A549 (cell line): Measurements from ENCODE around the gene ZBED6. TPM values are rescaled to one million over a fixed set of nuclear protein-coding genes. Genes with fewer than 3 reads are reported as not detected.

Source experiments
- ATAC-seq, 2 experiments: fragments of 200-7000 bp in 1 of 2; fragments of >200 bp in 1 of 2; cut with Nextera tagmentation in 1 of 2; cut with Tn5 transposase in 1 of 2; 3 replicates each; pipeline versions ENCODE4 v1.8.0 to v1.9.1; 2018 to 2020; ENCODE audit warnings: mild to moderate bottlenecking in 1 of 2, moderate library complexity in 1 of 2
- CTCF ChIA-PET: fragments of 300-600 bp; sonication (Branson Sonifier 250); formaldehyde crosslinking; extraction: SDS; loops from one replicate; lab custom pipeline; 2021; ENCODE audit warnings: antibody characterized with exemption, inconsistent platforms; lab: Yijun Ruan, JAX
- POLR2A ChIA-PET: fragments of 350-600 bp; formaldehyde crosslinking; extraction: SDS; loops from one replicate; lab custom pipeline; 2021; ENCODE audit warnings: antibody characterized with exemption, inconsistent platforms; lab: Yijun Ruan, JAX
- DNase-seq, 2 experiments: peaks; one replicate each; pipeline versions ENCODE4 v3.0.0 to v3.0.0-alpha.2; 2011 to 2016; ENCODE audit warnings: low read depth in 1 of 2, low spot score in 1 of 2
- FAIRE-seq: peaks from 2 replicates; lab custom pipeline; 2011; peaks lifted over from hg19 to GRCh38; lab: Jason Lieb, UNC
- H3K27ac ChIP-seq, 2 experiments: fragments of >200 bp; sonication (Bioruptor Twin); formaldehyde crosslinking; 3 replicates each; pipeline ENCODE4 v1.5.1; 2016 to 2017
- H3K4me1 ChIP-seq: fragments of >200 bp; sonication (Bioruptor Twin); formaldehyde crosslinking; 3 replicates; pipeline ENCODE4 v1.6.1; 2016
- H3K4me2 ChIP-seq: fragments of >200 bp; sonication (Bioruptor Twin); formaldehyde crosslinking; 3 replicates; pipeline ENCODE4 v1.6.1; 2016
- H3K4me3 ChIP-seq: fragments of >200 bp; sonication (Bioruptor Twin); formaldehyde crosslinking; 3 replicates; pipeline ENCODE4 v1.5.1; 2016
- H3K9me3 ChIP-seq: fragments of >200 bp; sonication (Bioruptor Twin); formaldehyde crosslinking; 3 replicates; pipeline ENCODE4 v1.6.1; 2016
- ATOH8 ChIP-seq: fragments of 250-450 bp; sonication (Bioruptor Pico); IDR thresholded peaks from 2 replicates; pipeline ENCODE4 v1.5.0; 2020; ENCODE audit warnings: low read depth, mild to moderate bottlenecking, moderate library complexity
- CBX2 ChIP-seq: fragments of 200-600 bp; sonication (generic); IDR thresholded peaks from 2 replicates; pipeline ENCODE4 v1.6.1; 2016; ENCODE audit warnings: low read depth, mild to moderate bottlenecking, borderline replicate concordance
- CEBPB ChIP-seq, 2 experiments: fragments of >200 bp in 1 of 2; sonication (Bioruptor Twin) in 1 of 2; formaldehyde crosslinking in 1 of 2; IDR thresholded peaks; 2 replicates each; pipeline ENCODE4 v1.6.1; 2012 to 2016
- EHF ChIP-seq: fragments of 250-450 bp; sonication (Bioruptor Pico); IDR thresholded peaks from 2 replicates; pipeline ENCODE4 v1.5.0; 2020; ENCODE audit warnings: mild to moderate bottlenecking
- EP300 ChIP-seq, 2 experiments: fragments of >200 bp; sonication (Bioruptor Twin); formaldehyde crosslinking; IDR thresholded peaks; 2 replicates in 1 of 2; 3 replicates in 1 of 2; pipeline ENCODE4 v1.6.1; 2016 to 2017
- ESRRA ChIP-seq: fragments of 150-350 bp; IDR thresholded peaks from 2 replicates; pipeline ENCODE4 v1.6.1; 2014; ENCODE audit warnings: mild to moderate bottlenecking, low read length, borderline replicate concordance
- FOSB ChIP-seq: fragments of 250-450 bp; sonication (Bioruptor Pico); IDR thresholded peaks from 2 replicates; pipeline ENCODE4 v1.5.0; 2020; ENCODE audit warnings: mild to moderate bottlenecking, moderate library complexity
- FOSL2 ChIP-seq, 2 experiments: fragments of 450-650 bp in 1 of 2; fragments of >200 bp in 1 of 2; sonication (Bioruptor Twin) in 1 of 2; formaldehyde crosslinking; IDR thresholded peaks; 2 replicates each; pipeline versions ENCODE4 v1.5.0 to v1.6.1; 2016 to 2020; ENCODE audit warnings: mild to moderate bottlenecking in 1 of 2, moderate library complexity in 1 of 2
- FOXS1 ChIP-seq: fragments of 250-450 bp; sonication (Bioruptor Pico); IDR thresholded peaks from 2 replicates; pipeline ENCODE4 v1.5.0; 2020; ENCODE audit warnings: mild to moderate bottlenecking, moderate library complexity
- GATA3 ChIP-seq: IDR thresholded peaks from 2 replicates; pipeline ENCODE4 v1.6.1; 2012; ENCODE audit warnings: borderline replicate concordance
- HES2 ChIP-seq: fragments of >200 bp; sonication (Bioruptor Twin); formaldehyde crosslinking; IDR thresholded peaks from 2 replicates; pipeline ENCODE4 v1.6.1; 2016
- HEYL ChIP-seq: fragments of 250-450 bp; sonication (Bioruptor Pico); IDR thresholded peaks from 2 replicates; pipeline ENCODE4 v1.8.0; 2021; ENCODE audit warnings: mild to moderate bottlenecking, moderate library complexity
- HOXB5 ChIP-seq: fragments of 250-450 bp; sonication (Bioruptor Pico); IDR thresholded peaks from 2 replicates; pipeline ENCODE4 v1.5.0; 2020; ENCODE audit warnings: mild to moderate bottlenecking, moderate library complexity
- JUN ChIP-seq, 2 experiments: fragments of >200 bp; sonication (Bioruptor Twin); formaldehyde crosslinking; IDR thresholded peaks; 2 replicates in 1 of 2; 3 replicates in 1 of 2; pipeline ENCODE4 v1.6.1; 2016 to 2017
- JUNB ChIP-seq: fragments of >200 bp; sonication (Bioruptor Twin); formaldehyde crosslinking; IDR thresholded peaks from 2 replicates; pipeline ENCODE4 v1.6.1; 2016
- KDM5A ChIP-seq: fragments of 200-600 bp; sonication (generic); IDR thresholded peaks from 2 replicates; pipeline ENCODE4 v1.6.1; 2016; ENCODE audit warnings: antibody characterized with exemption, mild to moderate bottlenecking
- MAFK ChIP-seq: fragments of 450-650 bp; IDR thresholded peaks from 2 replicates; pipeline ENCODE4 v1.6.1; 2014; ENCODE audit not compliant: partially characterized antibody
- NFE2L2 ChIP-seq: fragments of 150-350 bp; conservative IDR thresholded peaks from 2 replicates; pipeline ENCODE4 v1.6.1; 2014; ENCODE audit warnings: low read length
- NPAS2 ChIP-seq: fragments of 250-450 bp; sonication (Bioruptor Pico); IDR thresholded peaks from 2 replicates; pipeline ENCODE4 v1.8.0; 2022; ENCODE audit warnings: mild to moderate bottlenecking, moderate library complexity, borderline replicate concordance
- NR3C1 ChIP-seq: fragments of >200 bp; sonication (Bioruptor Twin); formaldehyde crosslinking; IDR thresholded peaks from 3 replicates; pipeline ENCODE4 v1.6.1; 2017
- PBX3 ChIP-seq: IDR thresholded peaks from 2 replicates; pipeline ENCODE4 v1.6.1; 2012
- POLR2A ChIP-seq: IDR thresholded peaks from 2 replicates; pipeline ENCODE4 v1.6.1; 2012; ENCODE audit warnings: mild to moderate bottlenecking, low read length
- POLR2AphosphoS2 ChIP-seq: conservative IDR thresholded peaks from 2 replicates; pipeline ENCODE4 v1.6.1; 2012; ENCODE audit warnings: low read length, improper control_type of control experiment, inconsistent platforms
- RAD21 ChIP-seq, 2 experiments: fragments of >200 bp in 1 of 2; sonication (Bioruptor Twin) in 1 of 2; formaldehyde crosslinking in 1 of 2; IDR thresholded peaks in 1 of 2; conservative IDR thresholded peaks in 1 of 2; 2 replicates in 1 of 2; 3 replicates in 1 of 2; pipeline ENCODE4 v1.6.1; 2012 to 2018; ENCODE audit warnings: inconsistent platforms in 1 of 2
- RFX5 ChIP-seq: fragments of 450-650 bp; IDR thresholded peaks from 2 replicates; pipeline ENCODE4 v1.7.1; 2014; ENCODE audit warnings: antibody characterized with exemption, mild to moderate bottlenecking, moderate library complexity
- SREBF2 ChIP-seq: fragments of 450-650 bp; IDR thresholded peaks from 2 replicates; pipeline ENCODE4 v1.6.1; 2014; ENCODE audit warnings: mild to moderate bottlenecking, moderate library complexity
- ZFP36 ChIP-seq: fragments of 450-650 bp; IDR thresholded peaks from 2 replicates; pipeline ENCODE4 v1.6.1; 2014; ENCODE audit warnings: borderline replicate concordance; ENCODE audit not compliant: partially characterized antibody
- ZNF302 ChIP-seq: fragments of 250-450 bp; sonication (Bioruptor Pico); IDR thresholded peaks from 2 replicates; pipeline ENCODE4 v1.9.0; 2021; ENCODE audit warnings: inconsistent platforms, mild to moderate bottlenecking, moderate library complexity
- ZSCAN20 ChIP-seq: fragments of 250-450 bp; sonication (Bioruptor Pico); IDR thresholded peaks from 2 replicates; pipeline ENCODE4 v1.8.0; 2022; ENCODE audit warnings: mild to moderate bottlenecking, moderate library complexity
- WGBS: methylation state at CpG from one replicate; pipeline ENCODE4 v1.1.6; 2017; ENCODE audit errors: missing lambda C conversion rate; 5-methylcytosine and 5-hydroxymethylcytosine counted together
- polyA plus RNA-seq, 4 experiments: library from polyadenylated mRNA; depleted of rRNA in 3 of 4; stranded (reverse); fragments of >200 nt; fragmentation: RNase III in 1 of 4; extraction: RNeasy Plus Mini Kit Qiagen cat#74134 plus additional on column Dnase treatment in 1 of 4; gene quantifications; 2 replicates in 3 of 4; 3 replicates in 1 of 4; pipeline ENCODE4 v1.2.3, GENCODE V29; 2011 to 2017
- TF ChIP-seq, protein P1 (sequence below): fragments of 450-650 bp; IDR thresholded peaks from 2 replicates; pipeline ENCODE4 v1.6.1; 2014; ENCODE audit warnings: antibody characterized with exemption

The ZBED6 gene
- polyA plus RNA-seq, 2 of the 4 experiments (the other 2 are of a cell fraction), result 1.7 to 10.6 TPM

GRCh38 chr1:203769505-203770343 is 25.7 kb upstream of the ZBED6 start:
- TF ChIP-seq HES2 (no peak), HOXB5 (CRISPR knock-in tag) (no peak), CBX2 (no peak), PBX3 (no peak), CEBPB (IDR thresholded peaks at IDR 0.05) (no peak), RFX5 (no peak), ATOH8 (CRISPR knock-in tag) (no peak), NFE2L2 (no peak), ESRRA (no peak), MAFK (no peak), KDM5A (no peak), ZSCAN20 (CRISPR knock-in tag) (no peak), ZFP36 (no peak), NPAS2 (CRISPR knock-in tag) (no peak)
- Histone ChIP-seq H3K4me1 (peaks cover 9% of the 10 kb centered on the region; the same call in 2 of the 3 replicates), H3K4me3 (no peak overlapping the region), H3K4me2 (peak overlapping the region; percentile 51; the same call in 2 of the 3 replicates), H3K9me3 (no peaks in the 10 kb centered on the region), H3K27ac (peak overlapping the region; percentile 10 to 58; a peak in 4 of 6 replicates)
- CTCF ChIA-PET, result interaction anchor here (0.6 to 1.9 kb wide), 3 partner anchors 7 to 67 kb away, joined by 3 to 4 read pairs (median 3); no protein-coding TSS in a partner anchor
- POLR2A ChIA-PET, result no interaction called here
- peak; percentile 25 to 71 for DNase-seq
- FAIRE-seq, result no peak
- WGBS, result 51% methylated on average over 13 of the region's 15 CpGs
- peak; percentile 69 to 73; a peak in 5 of 6 replicates for ATAC-seq

DNA sequence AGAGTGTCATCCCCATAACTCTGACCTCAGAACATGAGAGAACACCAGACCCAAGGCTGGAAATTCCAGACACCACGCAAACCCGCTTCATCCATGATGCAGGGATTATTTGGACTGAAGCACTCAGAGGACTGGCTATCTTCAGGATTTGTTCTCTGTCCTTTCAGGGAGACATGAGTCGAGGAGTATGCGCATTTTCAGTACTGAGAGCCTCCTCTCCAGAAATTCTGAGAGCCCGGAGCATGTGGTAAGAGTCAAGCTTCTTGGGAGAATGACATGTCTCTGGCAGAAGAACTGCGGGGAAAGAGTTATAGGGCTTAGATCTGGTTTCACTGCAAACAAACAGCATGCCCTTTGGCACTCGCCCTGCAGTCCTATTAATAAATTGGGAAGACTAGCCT is 23.5 kb upstream of the ZBED6 start:
- 61% methylated on average over 7 of the region's 7 CpGs for WGBS
- ATAC-seq (no peak), FAIRE-seq (no peak), DNase-seq (no peak)
- CTCF ChIA-PET, result interaction anchor here (0.6 kb wide), 2 partner anchors 27 to 249 kb away, joined by 3 to 4 read pairs; no protein-coding TSS in a partner anchor
- POLR2A ChIA-PET, result no interaction called here
- TF ChIP-seq POLR2AphosphoS2 (no peak), FOSL2 (IDR thresholded peaks at IDR 0.05) (no peak), FOSL2 (CRISPR knock-in tag; IDR thresholded peaks at IDR 0.05) (no peak), FOSB (no peak), HOXB5 (CRISPR knock-in tag) (no peak), SREBF2 (no peak), MAFK (no peak), GATA3 (no peak), HEYL (no peak), FOXS1 (CRISPR knock-in tag) (no peak), JUN (IDR thresholded peaks at IDR 0.05) (no peak), ZNF302 (CRISPR knock-in tag) (no peak), JUNB (no peak), NPAS2 (CRISPR knock-in tag) (no peak), RAD21 (conservative IDR thresholded peaks at IDR 0.05 in 1 of 2, IDR thresholded peaks at IDR 0.05 in 1 of 2) (no peak), EP300 (IDR thresholded peaks at IDR 0.05) (no peak), POLR2A (no peak), CBX2 (no peak), NR3C1 (no peak), EHF (no peak)
- TF ChIP-seq, protein P1, sequence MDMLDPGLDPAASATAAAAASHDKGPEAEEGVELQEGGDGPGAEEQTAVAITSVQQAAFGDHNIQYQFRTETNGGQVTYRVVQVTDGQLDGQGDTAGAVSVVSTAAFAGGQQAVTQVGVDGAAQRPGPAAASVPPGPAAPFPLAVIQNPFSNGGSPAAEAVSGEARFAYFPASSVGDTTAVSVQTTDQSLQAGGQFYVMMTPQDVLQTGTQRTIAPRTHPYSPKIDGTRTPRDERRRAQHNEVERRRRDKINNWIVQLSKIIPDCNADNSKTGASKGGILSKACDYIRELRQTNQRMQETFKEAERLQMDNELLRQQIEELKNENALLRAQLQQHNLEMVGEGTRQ, result no peak
- Histone ChIP-seq H3K9me3 (no peaks in the 10 kb centered on the region), H3K4me1 (peaks cover 9% of the 10 kb centered on the region; the same call in 2 of the 3 replicates), H3K4me3 (no peak overlapping the region), H3K27ac (no peak overlapping the region), H3K4me2 (no peak overlapping the region)
